H1 (cell line): Measurements from ENCODE around the gene SGMS1. TPM values are rescaled to one million over a fixed set of nuclear protein-coding genes. Genes with fewer than 3 reads are reported as not detected.

Source experiments
- CTCF ChIA-PET: fragments of 300-600 bp; sonication (Branson Sonifier 250); formaldehyde crosslinking; loops from one replicate; lab custom pipeline; 2021; ENCODE audit not compliant: partially characterized antibody; lab: Charles Lee
- POLR2A ChIA-PET: fragments of 300-600 bp; sonication (Branson Sonifier 250); formaldehyde crosslinking; loops from one replicate; lab custom pipeline; 2021; ENCODE audit warnings: inconsistent platforms; ENCODE audit not compliant: partially characterized antibody; lab: Charles Lee
- DNase-seq, 2 experiments: peaks; one replicate each; pipeline versions ENCODE4 v3.0.0 to v3.0.0-alpha.2; 2010 to 2022; ENCODE audit warnings: low spot score in 2 of 2, low read depth in 1 of 2, mixed read lengths in 1 of 2
- FAIRE-seq: peaks from 2 replicates; lab custom pipeline; 2011; peaks lifted over from hg19 to GRCh38; lab: Jason Lieb, UNC
- H2AFZ ChIP-seq: 2 replicates; pipeline ENCODE4 v1.8.1; 2012; ENCODE audit warnings: low read length, inconsistent platforms
- H2AK5ac ChIP-seq: 2 replicates; pipeline ENCODE4 v1.6.1; 2013; ENCODE audit warnings: low read depth, low read length
- H2BK120ac ChIP-seq: replicated peaks from 2 replicates; pipeline ENCODE3; 2013; ENCODE audit warnings: low read depth, low read length, inconsistent platforms
- H2BK12ac ChIP-seq: 2 replicates; pipeline ENCODE4 v1.6.1; 2013; ENCODE audit warnings: low read depth, low read length
- H2BK15ac ChIP-seq: 2 replicates; pipeline ENCODE4 v1.6.1; 2013; ENCODE audit warnings: low read length
- H2BK20ac ChIP-seq: 2 replicates; pipeline ENCODE4 v1.6.1; 2013; ENCODE audit warnings: low read length
- H2BK5ac ChIP-seq: 2 replicates; pipeline ENCODE4 v1.6.1; 2013; ENCODE audit warnings: low read depth, low read length
- H3K14ac ChIP-seq: 2 replicates; pipeline ENCODE4 v1.6.1; 2013; ENCODE audit warnings: inconsistent platforms; ENCODE audit not compliant: insufficient read length
- H3K18ac ChIP-seq: 2 replicates; pipeline ENCODE4 v1.6.1; 2013; ENCODE audit warnings: low read length; ENCODE audit errors: extremely low read depth
- H3K23ac ChIP-seq: 2 replicates; pipeline ENCODE4 v1.6.1; 2013; ENCODE audit warnings: inconsistent platforms; ENCODE audit not compliant: insufficient read length
- H3K23me2 ChIP-seq: 2 replicates; pipeline ENCODE4 v1.6.1; 2013; ENCODE audit warnings: low read depth, low read length
- H3K27ac ChIP-seq: 2 replicates; pipeline ENCODE4 v1.6.1; 2011; ENCODE audit warnings: low read depth, low read length, inconsistent platforms
- H3K27me3 ChIP-seq, 4 experiments: replicated peaks in 1 of 4; 1 replicate in 1 of 4; 2 replicates in 3 of 4; pipeline versions ENCODE4 v1.6.1 to v1.8.1; 2011 to 2013; ENCODE audit warnings: low read length in 3 of 4, mild to moderate bottlenecking in 3 of 4, inconsistent platforms in 2 of 4, mixed read lengths in 2 of 4, moderate library complexity in 1 of 4; ENCODE audit not compliant: control insufficient read depth in 3 of 4, insufficient read depth in 3 of 4; ENCODE audit errors: extremely low read depth in 1 of 4
- H3K36me3 ChIP-seq, 4 experiments: 2 replicates each; pipeline versions ENCODE4 v1.6.1 to v1.8.1; 2011 to 2013; ENCODE audit warnings: mild to moderate bottlenecking in 4 of 4, low read length in 3 of 4, moderate library complexity in 2 of 4, control low read depth in 1 of 4, inconsistent platforms in 1 of 4; ENCODE audit not compliant: insufficient read depth in 4 of 4, control insufficient read depth in 2 of 4
- H3K4ac ChIP-seq: replicated peaks from 2 replicates; pipeline ENCODE3; 2013; ENCODE audit warnings: low read length, low read depth, mixed read lengths, inconsistent platforms; ENCODE audit not compliant: insufficient read length
- H3K4me1 ChIP-seq, 4 experiments: replicated peaks in 1 of 4; 1 replicate in 1 of 4; 2 replicates in 3 of 4; pipeline versions ENCODE4 v1.6.1 to v1.8.1; 2011 to 2013; ENCODE audit warnings: low read length in 3 of 4, inconsistent platforms in 2 of 4, mixed read lengths in 1 of 4; ENCODE audit not compliant: insufficient read depth in 4 of 4, control insufficient read depth in 3 of 4
- H3K4me2 ChIP-seq, 2 experiments: 2 replicates each; pipeline versions ENCODE4 v1.6.1 to v1.8.1; 2011 to 2013; ENCODE audit warnings: low read depth in 2 of 2, low read length in 2 of 2, control low read depth in 1 of 2, inconsistent platforms in 1 of 2, mild to moderate bottlenecking in 1 of 2; ENCODE audit not compliant: insufficient read depth in 1 of 2
- H3K4me3 ChIP-seq, 4 experiments: fragments of 200-600, 300-600 bp in 1 of 4; sonication (generic), shearing (Covaris generic), sonication (Bioruptor Twin) in 1 of 4; 2 replicates each; pipeline versions ENCODE4 v1.5.1 to v1.8.1; 2011 to 2016; ENCODE audit warnings: low read length in 4 of 4, low read depth in 3 of 4, control low read depth in 2 of 4, inconsistent platforms in 2 of 4, mild to moderate bottlenecking in 2 of 4, mixed read lengths in 1 of 4, moderate library complexity in 1 of 4; ENCODE audit not compliant: insufficient read depth in 2 of 4; ENCODE audit errors: extremely low read depth in 1 of 4
- H3K56ac ChIP-seq: replicated peaks from 2 replicates; pipeline ENCODE3; 2013; ENCODE audit warnings: low read depth, mild to moderate bottlenecking, mixed read lengths, low read length, inconsistent platforms; ENCODE audit not compliant: insufficient read length
- H3K79me1 ChIP-seq: 2 replicates; pipeline ENCODE4 v1.6.1; 2013; ENCODE audit warnings: low read depth, low read length, control low read depth
- H3K79me2 ChIP-seq, 2 experiments: 2 replicates each; pipeline versions ENCODE4 v1.6.1 to v1.8.1; 2012 to 2013; ENCODE audit warnings: low read length in 2 of 2, mild to moderate bottlenecking in 2 of 2, inconsistent platforms in 1 of 2; ENCODE audit not compliant: insufficient read depth in 2 of 2, control insufficient read depth in 1 of 2
- H3K9ac ChIP-seq, 4 experiments: replicated peaks in 1 of 4; 1 replicate in 1 of 4; 2 replicates in 3 of 4; pipeline versions ENCODE4 v1.6.1 to v1.8.1; 2011 to 2013; ENCODE audit warnings: low read depth in 3 of 4, low read length in 3 of 4, control low read depth in 2 of 4, mild to moderate bottlenecking in 2 of 4, moderate library complexity in 2 of 4, inconsistent platforms in 1 of 4; ENCODE audit errors: extremely low read depth in 1 of 4
- H3K9me3 ChIP-seq, 2 experiments: 2 replicates each; pipeline versions ENCODE4 v1.6.1 to v1.8.1; 2012 to 2013; ENCODE audit warnings: mild to moderate bottlenecking in 2 of 2, moderate library complexity in 2 of 2, control low read depth in 1 of 2, inconsistent platforms in 1 of 2, low read depth in 1 of 2, low read length in 1 of 2, mixed read lengths in 1 of 2; ENCODE audit not compliant: insufficient read depth in 2 of 2
- H4K20me1 ChIP-seq, 2 experiments: replicated peaks in 1 of 2; 2 replicates each; pipeline versions ENCODE3 to v1.8.1; 2011 to 2013; ENCODE audit warnings: inconsistent platforms in 2 of 2, low read length in 2 of 2, mild to moderate bottlenecking in 1 of 2; ENCODE audit not compliant: insufficient read depth in 2 of 2, control insufficient read depth in 1 of 2
- H4K5ac ChIP-seq: 2 replicates; pipeline ENCODE4 v1.6.1; 2013; ENCODE audit warnings: low read length, low read depth, mixed read lengths, inconsistent platforms; ENCODE audit not compliant: insufficient read length
- H4K8ac ChIP-seq: 2 replicates; pipeline ENCODE4 v1.8.0; 2013; ENCODE audit warnings: mild to moderate bottlenecking, moderate library complexity, low read length, inconsistent platforms; ENCODE audit not compliant: insufficient read depth; ENCODE audit errors: extremely low read depth
- H4K91ac ChIP-seq: replicated peaks from 2 replicates; pipeline ENCODE3; 2013; ENCODE audit warnings: low read length, mixed read lengths, inconsistent platforms; ENCODE audit not compliant: insufficient read length
- CHD2 ChIP-seq: IDR thresholded peaks from 2 replicates; pipeline ENCODE4 v1.6.1; 2012; ENCODE audit warnings: low read length, improper control_type of control experiment
- RNF2 ChIP-seq: fragments of 200-900, 300-1000 bp; sonication (generic); IDR thresholded peaks from 2 replicates; pipeline ENCODE4 v1.7.1; 2016; ENCODE audit warnings: borderline replicate concordance, low read depth, mild to moderate bottlenecking, antibody characterized with exemption, low read length; ENCODE audit not compliant: poor library complexity, severe bottlenecking; ENCODE audit errors: missing control alignments
- SIN3A ChIP-seq, 2 experiments: IDR thresholded peaks in 1 of 2; conservative IDR thresholded peaks in 1 of 2; 2 replicates each; pipeline ENCODE4 v1.6.1; 2011 to 2012; ENCODE audit warnings: low read length in 2 of 2, improper control_type of control experiment in 1 of 2, low read depth in 1 of 2, mild to moderate bottlenecking in 1 of 2
- SP1 ChIP-seq: IDR thresholded peaks from 2 replicates; pipeline ENCODE4 v1.6.1; 2011; ENCODE audit warnings: low read depth, low read length
- SP2 ChIP-seq: IDR thresholded peaks from 2 replicates; pipeline ENCODE4 v1.6.1; 2012; ENCODE audit warnings: mild to moderate bottlenecking, low read length, inconsistent platforms
- SUZ12 ChIP-seq: fragments of 200-600 bp; sonication (generic); IDR thresholded peaks from 2 replicates; pipeline ENCODE4 v1.6.1; 2012; ENCODE audit warnings: mild to moderate bottlenecking, inconsistent platforms, low read length, moderate library complexity, mixed read lengths
- WGBS, 2 experiments: shearing (Covaris generic) in 1 of 2; methylation state at CpG; one replicate each; pipeline versions ENCODE4 v1.1.6 to v1.1.7; 2013 to 2015; ENCODE audit warnings: low lambda C conversion rate in 2 of 2, mixed read lengths in 2 of 2, inconsistent platforms in 1 of 2, low coverage in 1 of 2, missing lambda C conversion rate in 1 of 2; ENCODE audit not compliant: insufficient replicate concordance in 2 of 2, insufficient coverage in 1 of 2, insufficient read length in 1 of 2; ENCODE audit errors: extremely low coverage in 1 of 2, missing lambda C conversion rate in 1 of 2; 5-methylcytosine and 5-hydroxymethylcytosine counted together
- polyA plus RNA-seq, 7 experiments: library from polyadenylated mRNA; depleted of rRNA in 3 of 7; stranded (reverse) in 5 of 7; unstranded in 2 of 7; fragments of >200 nt in 5 of 7; fragments of 200-250 nt in 2 of 7; gene quantifications; 1 replicate in 5 of 7; 2 replicates in 1 of 7; 4 replicates in 1 of 7; pipeline versions ENCODE4 v1.2.1 to v1.2.3, GENCODE V29; 2011 to 2013; ENCODE audit warnings: missing spikeins in 2 of 7, mixed read lengths in 2 of 7
- total RNA-seq: library from RNA; stranded (reverse); fragmentation: NEBNext Ultra II Directional; extraction: Animal tissue kit (Norgen Biotek cat#: 25700); gene quantifications from 2 replicates; pipeline ENCODE4 v1.2.1, GENCODE V29; 2021

The SGMS1 gene
- total and polyA plus RNA-seq, 2 of the 8 experiments (the other 6 are each of a cell fraction or from before 2014, with no cell fraction given), result 6.0 to 15.6 TPM

DNA sequence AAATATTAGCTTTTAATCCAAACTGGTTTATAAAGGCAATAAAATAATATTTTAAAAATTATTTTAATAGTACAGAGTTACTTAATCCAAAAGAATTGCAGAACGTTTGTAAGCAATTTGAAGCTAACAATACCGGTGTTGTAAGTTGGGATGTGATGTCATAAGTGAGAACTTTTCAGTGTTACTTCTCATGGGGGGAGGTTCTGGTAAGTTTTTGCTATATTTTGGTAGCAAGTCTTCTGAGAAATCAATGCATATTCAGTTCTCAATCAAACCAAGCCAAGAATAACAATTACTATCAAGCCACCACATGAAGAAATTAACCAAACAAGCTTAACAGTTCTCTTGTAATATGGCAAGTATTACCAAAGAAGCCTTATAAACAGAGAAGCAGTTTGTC lies 225.4 kb downstream of the SGMS1 start:
- Histone ChIP-seq H3K4me1 (no peaks in the 10 kb centered on the region), H3K27me3 (no peaks in the 10 kb centered on the region)
- no peak for TF ChIP-seq SP1
- no peak for TF ChIP-seq CHD2
- no peak for TF ChIP-seq SIN3A (conservative IDR thresholded peaks at IDR 0.05 in 1 of 2, IDR thresholded peaks at IDR 0.05 in 1 of 2; ENCODE audit: low read depth in 1 of 2, low read length in 2 of 2)
- no peak for TF ChIP-seq SUZ12
- no peak for TF ChIP-seq RNF2
- TF ChIP-seq SP2, result no peak
- TF ChIP-seq, all 59 proteins: peak for 0
- H2BK5ac ChIP-seq, result no peak overlapping the region
- CTCF ChIA-PET, result interaction anchor here (2.1 kb wide), 1 partner anchor 23 kb away, joined by 6 read pairs; no protein-coding TSS in a partner anchor
- H3K14ac ChIP-seq, result no peak overlapping the region
- no peak overlapping the region for H4K5ac ChIP-seq
- FAIRE-seq, result no peak
- POLR2A ChIA-PET, result interaction anchor here (1.4 to 2.3 kb wide), 2 partner anchors 8 to 16 kb away, joined by 3 to 6 read pairs; no protein-coding TSS in a partner anchor
- no peak overlapping the region for H3K4ac ChIP-seq
- no peak overlapping the region for H4K8ac ChIP-seq
- H3K56ac ChIP-seq, result no peak overlapping the region
- H3K36me3 ChIP-seq, result no peaks in the 10 kb centered on the region
- no peak overlapping the region for H3K18ac ChIP-seq
- DNase-seq, result no peak
- H2BK120ac ChIP-seq, result no peak overlapping the region
- no peak overlapping the region for H2AFZ ChIP-seq
- H2BK15ac ChIP-seq, result no peak overlapping the region
- no peaks in the 10 kb centered on the region for H3K23me2 ChIP-seq
- H2AK5ac ChIP-seq, result no peak overlapping the region
- no peak overlapping the region for H3K23ac ChIP-seq
- 87% methylated on average over 2 of the region's 2 CpGs; no CpG with 5 or more reads in 1 of the 2 experiments for WGBS, 2 experiments
- H3K9ac ChIP-seq, result no peak overlapping the region
- H3K9me3 ChIP-seq, result no peaks in the 10 kb centered on the region
- no peak overlapping the region for H3K4me2 ChIP-seq
- H2BK20ac ChIP-seq, result no peak overlapping the region
- peaks cover 0 to 2% of the 10 kb centered on the region in 2 experiments for H4K20me1 ChIP-seq
- H3K4me3 ChIP-seq, result no peak overlapping the region
- H2BK12ac ChIP-seq, result no peak overlapping the region
- peaks cover 2% of the 10 kb centered on the region; the same call in 1 of the 2 replicates for H3K79me1 ChIP-seq
- no peak overlapping the region for H4K91ac ChIP-seq
- no peak overlapping the region for H3K27ac ChIP-seq
- no peaks in the 10 kb centered on the region; a peak in 1 of 4 replicates for H3K79me2 ChIP-seq
